HG03064 (cell line): ENCODE results near the gene VAV3.
"Not testable (repeated sequence)": the region's sequence is repeated elsewhere in the genome, so short reads cannot be mapped to it uniquely, and the experiment has no call there.

ENCODE experiments used
- ATAC-seq: cut with Tn5 transposase; IDR thresholded peaks from one replicate; pipeline ENCODE4 v1.9.1; 2021; ENCODE audit warnings: low read depth; ENCODE audit not compliant: unreplicated experiment

The VAV3 gene

DNA sequence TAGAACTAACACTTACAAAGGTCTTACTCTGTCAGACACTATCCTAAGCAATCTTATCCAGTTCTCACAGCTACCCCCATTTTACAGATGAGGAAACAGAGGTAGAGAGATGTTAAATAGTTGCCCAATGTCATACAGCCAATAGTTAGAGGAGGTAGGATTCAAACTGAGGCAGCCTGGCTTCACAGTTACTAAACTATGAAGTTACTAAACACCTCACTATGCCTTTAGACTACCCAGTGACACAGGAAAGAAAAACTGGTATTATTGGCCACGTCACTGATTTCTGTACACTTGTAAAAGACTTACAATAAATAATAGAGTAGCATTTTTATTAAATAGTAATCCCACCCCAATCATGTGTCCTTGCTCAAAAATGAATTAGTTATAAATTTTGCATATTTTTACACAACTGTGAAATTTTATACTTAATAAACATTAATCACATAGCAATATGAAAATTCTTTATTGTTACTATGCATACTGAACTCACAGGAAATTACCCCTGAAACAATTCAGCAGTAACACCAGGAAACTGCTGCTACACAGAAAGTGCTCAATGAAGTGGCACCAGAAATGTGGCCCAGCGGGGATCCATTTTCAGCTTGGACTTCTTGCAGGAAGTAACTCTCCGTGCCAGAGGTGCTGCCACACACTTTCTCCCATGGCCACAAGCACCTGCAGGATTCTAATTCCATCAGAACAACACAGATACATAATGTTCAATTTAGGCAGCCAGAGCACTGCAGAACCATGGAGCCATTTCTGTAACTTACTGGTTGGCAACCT lies 69.4 kb downstream of the VAV3 start:
- ATAC-seq = no peak

GRCh38 chr1:107894605-107895004 lies 70.4 kb downstream of the VAV3 start:
- ATAC-seq = no peak

GRCh38 chr1:107893350-107893749 lies 71.6 kb downstream of the VAV3 start:
- not testable (repeated sequence) for ATAC-seq

- ATAC-seq = no peak
These were observed 75.5 kb downstream of the VAV3 start for GRCh38 chr1:107889524-107889923.

GRCh38 chr1:107883562-107883961 lies 81.4 kb downstream of the VAV3 start:
- no peak for ATAC-seq

DNA sequence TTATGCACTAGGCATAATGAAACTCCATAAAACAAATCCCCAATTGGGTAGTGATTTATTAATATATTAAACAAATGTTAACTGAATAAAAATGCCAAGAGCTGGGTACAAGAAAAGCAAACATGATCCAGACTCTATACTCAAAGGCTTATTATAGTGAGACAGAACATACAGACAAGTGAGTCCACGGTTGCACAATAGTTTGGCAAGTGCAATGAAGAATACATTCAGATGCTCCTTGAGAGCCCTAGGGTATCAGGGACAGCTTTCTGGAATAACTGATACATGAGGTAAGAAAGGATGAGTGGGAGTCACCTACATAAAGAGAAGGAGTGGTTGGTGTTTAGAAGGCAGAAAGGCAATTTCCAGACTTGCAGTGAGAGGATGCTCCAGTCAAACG lies 85.1 kb downstream of the VAV3 start:
- ATAC-seq = no peak

DNA sequence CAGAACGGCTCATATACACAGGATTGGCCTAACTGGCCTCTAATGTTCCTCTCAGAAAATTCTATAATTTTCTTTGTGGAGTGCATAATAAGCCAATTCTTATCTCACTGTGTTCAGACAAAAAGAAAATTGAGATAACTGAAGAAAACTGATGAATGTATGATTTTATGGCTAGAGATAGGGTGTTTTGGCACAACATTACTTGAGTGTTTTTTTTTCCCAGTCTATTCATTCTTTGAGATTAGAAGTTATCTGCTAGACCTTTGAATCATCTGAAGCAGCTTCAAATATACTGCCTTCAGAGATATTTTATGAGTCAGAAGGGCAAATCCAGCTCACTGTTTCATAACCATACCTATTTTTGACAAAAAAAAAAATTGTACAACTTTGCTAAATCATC lies 85.6 kb downstream of the VAV3 start:
- no peak for ATAC-seq

DNA sequence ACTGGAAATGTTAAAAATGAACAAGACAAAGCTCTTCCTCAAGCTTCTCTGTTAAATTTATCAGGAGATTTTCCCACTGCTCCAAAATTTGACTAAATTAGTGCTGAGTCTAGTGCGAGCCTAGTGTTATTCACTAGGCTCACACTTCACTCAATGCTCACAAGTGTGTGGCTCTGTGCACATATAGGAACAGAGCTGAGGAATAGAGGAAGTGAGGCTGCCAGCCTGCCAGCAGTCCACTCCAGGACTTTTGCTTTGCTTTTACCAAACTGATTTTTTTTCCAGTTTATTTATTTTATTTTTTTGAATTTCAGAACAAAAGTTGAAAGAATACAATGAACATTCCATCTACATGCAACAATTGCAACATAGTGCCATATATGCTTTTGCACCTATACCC lies 87.2 kb downstream of the VAV3 start:
- no peak for ATAC-seq

- no peak for ATAC-seq
These were observed 87.9 kb downstream of the VAV3 start for GRCh38 chr1:107877092-107877491.

DNA sequence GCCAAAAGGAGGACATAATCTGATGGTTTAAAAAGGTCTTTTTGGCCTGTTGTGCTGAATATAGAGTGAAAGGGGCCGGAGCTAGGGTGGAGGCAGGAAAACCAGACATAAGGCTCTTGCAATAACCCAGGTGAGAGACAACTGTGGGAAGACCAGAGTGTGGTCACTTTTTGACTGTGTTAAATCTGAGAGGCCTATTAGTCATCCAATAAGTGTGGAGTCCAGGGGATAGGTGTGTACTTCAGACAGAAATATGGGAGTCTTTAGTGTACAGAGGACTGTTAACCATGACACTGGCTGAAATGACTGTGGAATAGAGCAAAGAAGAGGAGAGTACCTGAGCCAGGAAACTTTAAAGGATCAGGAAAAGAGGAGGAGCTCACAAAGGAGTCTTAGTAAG lies 89.3 kb downstream of the VAV3 start:
- ATAC-seq = no peak

GRCh38 chr1:107874221-107874620 lies 90.8 kb downstream of the VAV3 start:
- ATAC-seq = no peak

DNA sequence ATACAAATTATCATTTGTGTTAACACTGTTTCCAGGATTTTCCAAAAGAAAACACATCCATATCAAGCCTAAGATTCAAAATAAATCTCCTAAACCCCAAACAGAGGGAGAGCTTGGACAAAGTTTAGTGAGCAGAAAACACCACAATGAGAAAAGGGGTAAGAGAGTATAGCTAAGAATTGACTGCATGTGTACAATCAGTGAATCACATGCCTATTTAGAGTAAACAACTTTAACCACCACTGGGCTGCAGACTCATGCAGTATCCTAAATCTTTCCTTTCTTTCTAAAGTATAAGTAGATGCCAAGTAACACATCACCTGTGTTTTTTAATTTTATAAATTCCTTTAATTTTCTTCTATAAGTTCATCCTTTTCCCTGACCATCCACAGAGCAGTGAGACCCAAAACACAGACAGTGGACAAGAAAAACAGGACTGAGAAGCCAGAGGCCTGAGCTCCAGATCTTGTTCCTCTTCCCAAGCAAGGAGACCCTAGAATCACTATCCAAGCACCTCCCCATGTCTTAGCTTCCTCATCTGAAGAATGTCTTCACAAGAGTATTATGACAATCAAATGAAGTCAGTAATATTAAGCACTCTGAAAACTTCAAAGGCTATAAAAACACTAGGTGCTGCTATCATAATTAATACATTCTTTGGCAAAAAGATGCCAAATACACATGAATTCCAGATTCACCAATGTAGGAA lies 93.1 kb downstream of the VAV3 start:
- no peak for ATAC-seq

- no peak for ATAC-seq
These were observed 93.7 kb downstream of the VAV3 start for GRCh38 chr1:107871259-107871658.

- ATAC-seq = no peak
These were observed 94.3 kb downstream of the VAV3 start for GRCh38 chr1:107870696-107871095.

- ATAC-seq = no peak
These were observed 97.1 kb downstream of the VAV3 start for GRCh38 chr1:107867897-107868296.

GRCh38 chr1:107867422-107867821 lies 97.6 kb downstream of the VAV3 start:
- ATAC-seq = no peak

DNA sequence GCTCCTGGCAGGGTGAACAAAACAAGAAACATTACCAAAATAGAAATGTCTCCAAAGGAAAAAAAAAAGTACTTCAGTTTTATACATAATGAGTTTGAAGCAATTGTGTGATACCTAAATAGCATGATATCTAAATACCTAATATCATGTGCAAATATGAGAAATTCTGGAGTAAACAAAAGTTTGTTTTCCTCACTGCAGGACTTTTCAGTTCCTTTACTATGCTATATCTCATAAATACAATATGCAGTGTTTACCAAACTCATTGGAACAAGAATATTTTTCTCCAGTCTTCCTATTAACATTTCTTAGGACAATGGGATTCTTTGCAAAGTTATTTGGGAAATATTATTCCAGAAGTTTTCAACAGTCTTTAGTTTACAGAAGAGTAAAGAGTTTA lies 98.1 kb downstream of the VAV3 start:
- no peak for ATAC-seq

GRCh38 chr1:107865627-107866026 lies 99.4 kb downstream of the VAV3 start:
- no peak for ATAC-seq

DNA sequence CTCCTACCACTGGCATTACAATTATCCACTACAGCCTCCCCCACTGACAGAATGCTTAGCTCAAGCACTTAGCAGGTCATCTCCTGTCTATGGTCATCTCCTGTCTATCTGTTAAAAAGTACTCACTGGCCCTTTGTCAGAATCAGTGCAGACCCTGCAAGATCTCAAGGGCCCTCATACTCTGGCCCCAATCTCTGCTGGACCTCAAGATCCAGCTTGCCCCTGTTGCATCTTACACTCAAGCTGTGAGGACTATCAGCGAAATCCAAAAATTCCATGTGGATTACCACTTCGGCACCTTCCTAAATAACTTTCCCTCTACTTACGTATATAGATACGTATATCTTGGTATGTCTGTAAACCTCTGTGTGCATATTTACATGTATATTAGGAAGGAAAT lies 101.6 kb downstream of the VAV3 start:
- no peak for ATAC-seq

GRCh38 chr1:107862064-107862463 lies 102.9 kb downstream of the VAV3 start:
- no peak for ATAC-seq

- ATAC-seq = no peak
These were observed 106.7 kb downstream of the VAV3 start for GRCh38 chr1:107858323-107858722.

DNA sequence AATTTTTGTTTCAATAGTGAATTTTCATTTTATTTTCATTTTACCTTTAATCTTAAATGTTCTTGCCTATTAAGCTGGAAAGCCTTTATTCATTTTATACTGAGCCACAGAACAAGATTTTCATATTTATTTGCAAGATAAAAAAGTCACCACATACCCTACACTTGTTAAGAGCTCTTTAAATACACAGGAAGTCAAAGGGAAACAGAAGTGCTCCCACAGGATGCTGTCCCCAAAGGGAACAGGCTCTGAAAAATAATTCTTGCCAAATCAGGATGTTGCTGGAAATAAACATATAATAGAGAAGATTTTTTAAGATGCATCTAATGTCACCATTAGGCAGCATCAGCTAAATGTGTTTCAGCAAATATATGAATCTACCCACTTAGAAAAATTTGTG lies 113.6 kb downstream of the VAV3 start:
- ATAC-seq = no peak
